NK-92 (cell line): ENCODE measurements around the gene SLC7A1.

Source experiments
- DNase-seq: peaks from one replicate; lab custom pipeline; 2025; ENCODE audit not compliant: unreplicated experiment; lab: John Stamatoyannopoulos, UW

The SLC7A1 gene

DNA sequence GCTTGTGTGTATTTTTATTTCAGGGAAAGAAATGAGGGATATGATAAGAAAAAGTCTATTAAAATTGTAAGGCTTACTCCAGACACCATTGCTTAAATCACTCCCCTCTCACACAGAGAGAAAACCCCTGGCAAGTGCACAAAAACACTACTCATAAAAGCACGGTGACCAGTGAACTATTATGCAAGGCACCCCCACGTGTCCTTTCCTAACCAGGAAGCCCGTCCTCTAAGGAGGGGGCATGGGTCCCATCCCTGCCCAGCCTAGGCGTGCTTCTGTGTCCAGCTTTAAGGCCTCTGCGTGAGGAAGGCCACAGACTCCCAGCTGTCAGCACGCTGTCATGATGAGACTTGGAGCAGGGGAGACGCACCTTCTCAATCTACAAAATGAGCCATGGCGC is 83.5 kb downstream of the SLC7A1 start:
- no peak for DNase-seq

DNA sequence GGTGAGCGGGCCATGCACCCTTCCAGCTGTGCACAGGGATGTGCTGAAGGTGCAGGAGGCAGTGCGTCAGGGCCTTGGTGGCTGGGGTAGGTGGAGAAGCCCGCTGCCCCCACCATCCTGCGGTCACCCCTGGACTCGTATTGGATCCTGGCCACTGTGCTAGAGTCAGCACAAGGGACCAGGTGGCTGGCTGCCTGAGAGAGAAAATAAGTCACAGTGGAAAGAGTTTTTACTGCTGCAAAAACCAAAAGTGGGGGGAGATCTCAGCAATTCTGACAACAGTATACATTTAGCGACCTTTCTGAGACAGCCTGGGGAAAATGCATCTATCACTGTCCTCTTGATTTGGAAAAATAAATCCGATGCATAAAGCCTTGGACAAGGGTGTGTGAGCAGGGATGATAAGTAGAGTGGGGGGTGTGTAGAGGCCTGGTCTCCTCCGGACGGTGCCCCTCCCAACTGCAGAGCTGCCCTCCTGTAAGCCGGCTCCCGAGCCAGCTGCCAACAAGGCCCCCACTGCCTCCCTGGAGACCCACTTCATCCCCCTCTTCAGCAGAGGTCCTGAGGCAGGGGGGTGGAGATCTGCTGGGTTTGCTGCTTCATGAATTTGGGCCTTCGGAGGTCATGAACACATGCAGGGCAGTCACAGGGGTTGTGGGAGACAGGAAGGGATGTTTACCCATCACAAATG is 84.2 kb downstream of the SLC7A1 start:
- DNase-seq, result no peak

DNA sequence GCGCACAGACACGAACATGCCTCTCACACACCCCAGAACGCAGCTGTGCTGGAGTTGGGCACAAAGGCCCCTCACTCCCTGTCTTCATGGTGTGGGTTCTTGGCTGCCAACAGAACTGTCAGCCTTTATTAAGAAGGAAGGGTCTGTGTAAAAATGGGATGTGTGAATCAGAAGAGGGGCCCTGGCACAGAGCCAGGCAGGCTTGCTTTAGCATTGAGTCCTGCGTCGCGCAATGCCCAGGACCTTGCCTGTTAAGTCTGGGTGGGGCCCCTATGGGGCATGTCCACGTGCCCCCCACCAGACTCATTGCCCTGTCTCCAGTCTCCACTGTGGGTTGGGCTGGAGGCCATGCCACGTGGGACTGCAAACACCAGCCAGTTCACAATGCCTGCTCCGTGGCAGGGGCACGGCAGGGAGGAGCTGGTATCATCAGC is 84.8 kb downstream of the SLC7A1 start:
- DNase-seq, result no peak

DNA sequence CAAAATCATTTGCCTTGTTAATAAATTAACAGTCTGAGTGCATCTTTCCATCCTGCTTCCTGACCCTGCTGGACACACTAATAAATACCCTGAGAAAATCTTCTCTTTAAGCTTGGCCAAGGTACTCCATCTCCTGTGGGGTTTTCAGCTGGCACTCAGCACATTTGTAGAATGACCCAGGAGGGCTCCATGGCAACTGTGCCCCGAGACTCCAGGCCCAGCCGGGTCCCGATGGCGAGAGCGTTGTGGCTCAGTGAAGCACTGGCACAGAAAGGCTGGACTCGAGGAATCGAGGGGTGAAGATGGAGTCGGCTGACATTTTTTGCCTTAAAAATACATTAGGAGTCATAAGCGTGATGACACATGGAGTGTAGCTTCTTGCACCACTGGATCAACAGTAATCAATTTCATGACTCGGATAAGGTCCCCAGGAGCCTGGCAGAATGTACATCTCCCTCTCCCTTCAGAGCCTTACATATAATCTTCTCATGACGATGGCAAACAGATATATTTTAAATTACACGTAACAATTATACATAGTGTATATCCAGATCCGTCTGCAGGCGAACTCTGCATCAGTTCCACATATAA is 85.4 kb downstream of the SLC7A1 start:
- DNase-seq, result no peak

DNA sequence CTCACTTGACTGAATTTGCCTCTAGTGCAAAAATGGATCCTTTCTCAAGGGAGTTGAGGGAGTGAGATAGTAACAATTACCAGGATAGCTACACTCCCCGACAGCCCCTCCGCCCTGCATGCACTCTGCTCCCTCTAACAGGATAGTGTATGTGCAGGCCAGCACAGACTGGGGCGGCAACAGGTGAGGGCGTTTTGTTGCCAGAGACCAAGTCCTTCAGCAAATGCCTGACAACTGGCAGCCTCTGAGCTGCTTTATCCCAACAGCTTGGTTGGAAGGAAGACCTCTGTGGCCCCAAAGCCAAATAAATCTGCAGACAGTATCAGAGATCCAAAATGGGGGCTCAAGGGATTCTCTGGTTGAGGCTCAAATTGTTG is 86.6 kb downstream of the SLC7A1 start:
- no peak for DNase-seq

DNA sequence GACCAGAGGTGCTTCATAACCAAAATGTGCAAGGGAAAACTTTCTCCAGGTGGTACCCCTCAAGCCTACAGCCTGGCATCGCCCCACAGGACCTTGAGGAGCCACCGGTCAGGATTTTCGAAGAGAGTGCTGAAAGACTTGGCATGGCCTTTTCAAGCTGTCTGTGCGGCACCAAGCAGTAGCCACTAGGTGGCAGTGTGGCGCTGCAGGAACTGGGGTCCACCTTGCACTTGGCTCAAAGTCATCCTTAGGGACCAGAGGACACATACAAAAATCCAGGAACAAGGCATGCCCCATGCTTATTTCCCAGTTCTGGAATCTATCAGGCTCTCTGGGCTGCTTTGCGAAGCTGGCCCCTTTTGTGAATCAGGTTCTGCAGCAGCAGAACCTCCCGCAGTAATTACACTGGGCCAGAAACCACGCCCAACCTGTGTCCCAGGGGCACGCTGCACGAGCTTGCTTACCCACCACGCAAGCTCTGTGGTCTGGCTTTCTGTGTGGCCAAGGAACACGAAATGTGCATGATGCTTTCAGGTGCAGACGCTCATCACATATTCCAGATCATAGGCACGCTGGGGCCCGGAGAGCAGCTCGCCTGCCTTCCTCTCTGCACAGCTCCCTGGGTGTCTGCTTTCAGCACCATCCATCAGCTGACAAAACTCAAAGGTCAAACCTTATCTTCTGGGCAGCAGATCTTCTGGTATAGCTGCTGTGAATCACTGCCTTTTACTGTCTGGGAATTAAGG is 87.2 kb downstream of the SLC7A1 start:
- DNase-seq, result peak; percentile 12

DNA sequence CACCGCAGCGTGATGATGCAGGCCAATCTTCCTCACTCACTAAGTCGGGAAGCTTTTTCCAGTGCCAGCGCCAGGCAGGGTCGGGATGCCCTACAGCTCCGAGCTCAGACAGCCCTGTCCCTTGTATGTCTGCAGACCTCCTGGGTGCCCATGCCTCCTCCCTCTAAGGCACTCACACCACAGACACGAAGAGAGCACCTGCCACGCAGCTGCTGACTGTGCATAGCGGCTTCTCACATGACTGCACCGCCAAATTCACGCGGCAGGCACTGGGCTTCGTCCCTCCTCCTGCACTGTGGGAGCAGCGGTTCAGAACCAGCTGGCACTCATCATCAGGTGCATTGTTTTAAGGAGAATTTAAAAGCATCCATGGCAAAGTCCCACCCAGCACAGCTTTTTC is 88.1 kb downstream of the SLC7A1 start:
- DNase-seq, result no peak

DNA sequence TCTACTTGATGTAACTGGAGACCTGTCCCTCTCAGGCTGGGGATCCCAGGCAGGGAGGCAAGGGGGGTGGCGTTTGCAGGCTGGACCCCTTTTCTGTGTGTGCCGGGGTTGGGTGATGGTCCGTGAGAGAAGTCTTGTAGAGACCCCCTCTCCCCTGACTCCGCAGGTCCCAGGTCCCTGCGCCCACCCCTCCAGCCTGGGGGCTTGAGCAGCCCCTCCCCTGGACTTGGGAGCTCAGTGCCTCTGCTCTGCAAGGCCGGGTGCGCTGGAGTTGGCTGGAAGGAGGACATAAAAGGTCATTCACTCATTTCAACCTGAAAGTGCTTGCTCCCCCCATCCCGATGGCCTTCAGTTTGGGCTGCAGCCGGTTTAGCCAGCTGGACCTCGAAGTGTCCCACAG is 89.5 kb downstream of the SLC7A1 start:
- no peak for DNase-seq

DNA sequence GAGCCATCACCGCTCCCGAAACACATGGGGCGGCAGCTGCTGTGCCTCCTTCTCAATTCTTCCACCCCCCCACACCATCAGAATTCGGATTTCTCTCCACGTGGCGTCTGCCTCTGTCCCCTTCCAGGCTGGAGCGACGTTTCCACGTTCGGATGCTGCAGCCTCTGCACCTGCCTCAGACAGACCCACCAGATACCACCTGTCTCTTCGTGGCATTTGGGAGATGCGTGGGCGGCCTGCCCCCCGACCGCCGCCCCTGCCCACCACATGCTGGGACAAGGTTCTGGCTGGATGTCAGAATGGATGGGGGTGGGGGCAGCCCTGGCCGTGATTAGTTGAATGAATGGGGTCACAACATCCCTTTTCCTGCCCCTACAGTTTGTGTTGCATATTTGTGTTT is 90.0 kb downstream of the SLC7A1 start:
- DNase-seq, result no peak

DNA sequence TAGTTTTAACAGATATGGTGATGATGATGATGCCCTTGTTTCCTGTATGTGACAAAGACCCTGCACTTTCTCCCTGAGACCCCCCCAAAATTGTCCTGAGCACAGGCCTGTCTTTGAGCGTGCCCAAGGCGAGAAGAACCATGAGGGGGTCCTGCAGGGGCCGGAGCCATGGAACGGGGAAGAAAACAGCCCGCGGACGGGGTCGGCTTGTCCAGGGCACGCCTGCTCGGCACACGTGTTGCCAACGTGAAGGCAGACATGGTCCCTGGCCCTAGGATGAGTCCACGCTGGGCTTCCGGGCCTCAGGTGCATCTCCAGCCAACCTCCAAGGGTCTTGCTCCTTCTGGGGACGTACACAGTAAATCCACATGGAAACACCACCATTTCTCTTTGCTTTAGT is 90.8 kb downstream of the SLC7A1 start:
- no peak for DNase-seq

DNA sequence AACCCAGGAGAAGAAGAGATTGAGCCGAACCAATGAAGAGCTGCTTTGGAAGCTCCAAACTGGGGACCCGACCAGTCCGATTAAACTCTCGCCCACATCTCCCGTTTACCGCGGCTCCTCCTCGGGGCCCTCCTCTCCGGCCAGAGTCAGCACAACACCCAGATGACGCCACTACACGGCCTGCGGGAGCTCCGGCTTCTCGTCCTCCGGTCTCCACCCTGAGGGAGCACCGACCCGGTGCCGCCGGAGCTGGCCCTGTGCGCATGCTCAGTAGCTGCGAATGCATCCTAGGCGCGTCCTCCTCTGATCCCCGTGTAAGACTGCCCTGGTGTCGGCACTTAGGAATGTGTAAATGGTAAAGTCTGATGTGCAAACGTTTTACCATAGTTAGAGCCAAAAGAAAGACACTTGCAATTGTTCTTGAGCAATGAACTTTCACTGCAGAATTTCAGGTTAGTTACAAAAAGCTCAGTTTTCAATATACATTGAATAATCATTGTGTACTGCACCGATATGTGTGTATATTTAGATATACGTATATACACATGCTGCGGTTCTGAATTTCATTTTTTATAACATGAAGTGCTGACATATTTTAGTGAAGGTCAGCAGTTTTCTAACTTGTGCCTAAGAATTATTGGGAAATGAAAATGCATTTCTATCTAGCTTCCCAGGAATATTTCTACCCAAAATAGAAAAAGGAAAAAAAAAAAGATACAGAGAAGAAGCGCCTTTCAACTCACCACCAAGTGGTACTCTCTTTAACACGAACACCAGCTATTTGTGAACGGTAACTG is 92.2 kb downstream of the SLC7A1 start:
- DNase-seq, result no peak

DNA sequence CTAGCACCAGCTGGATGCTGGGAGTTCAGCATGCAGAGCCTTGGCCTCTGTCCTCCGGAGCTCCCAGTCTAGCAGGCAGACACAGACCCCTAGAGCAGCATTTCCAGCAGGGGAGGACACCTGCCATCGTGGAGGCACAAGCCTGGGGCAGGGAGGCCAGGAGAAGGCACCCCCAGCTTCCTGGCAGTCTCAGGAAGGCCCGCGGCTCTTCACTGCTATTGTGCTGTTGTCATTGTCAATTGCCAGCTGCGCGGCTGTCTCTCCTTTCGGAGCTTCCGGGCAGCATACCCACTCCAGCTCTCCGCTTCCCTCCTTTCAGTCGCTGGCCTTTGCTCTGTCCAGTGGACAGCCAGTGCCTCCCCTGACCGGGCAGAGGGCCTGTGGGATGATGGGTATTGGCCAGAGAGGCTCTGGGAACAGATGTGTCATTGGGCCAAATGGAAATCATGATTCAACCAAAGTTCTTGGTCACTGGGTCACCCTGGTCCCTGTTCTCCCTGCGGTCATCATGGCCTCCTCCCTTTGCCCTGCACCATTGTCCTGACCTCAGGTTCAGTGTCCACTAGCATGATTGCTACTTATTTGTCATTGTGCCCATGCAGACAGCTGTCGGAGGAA is 93.0 kb downstream of the SLC7A1 start:
- DNase-seq, result no peak

DNA sequence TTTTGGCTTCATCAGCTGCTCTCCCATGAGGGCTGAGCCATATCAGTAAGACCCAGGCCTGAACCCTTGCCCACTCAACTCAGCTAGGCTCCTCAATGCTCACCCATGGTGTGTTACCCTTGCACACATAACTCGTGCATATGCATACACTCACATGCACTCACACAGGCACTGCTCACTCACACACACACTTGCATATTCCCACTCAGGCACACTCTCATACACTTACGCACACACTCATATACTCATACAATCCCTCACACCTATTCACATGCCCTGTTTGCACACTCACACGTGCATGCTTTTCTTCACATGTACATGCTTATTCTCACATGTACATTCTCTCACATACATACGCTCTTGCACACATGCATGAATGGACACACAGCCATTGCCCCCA is 93.8 kb downstream of the SLC7A1 start:
- no peak for DNase-seq

DNA sequence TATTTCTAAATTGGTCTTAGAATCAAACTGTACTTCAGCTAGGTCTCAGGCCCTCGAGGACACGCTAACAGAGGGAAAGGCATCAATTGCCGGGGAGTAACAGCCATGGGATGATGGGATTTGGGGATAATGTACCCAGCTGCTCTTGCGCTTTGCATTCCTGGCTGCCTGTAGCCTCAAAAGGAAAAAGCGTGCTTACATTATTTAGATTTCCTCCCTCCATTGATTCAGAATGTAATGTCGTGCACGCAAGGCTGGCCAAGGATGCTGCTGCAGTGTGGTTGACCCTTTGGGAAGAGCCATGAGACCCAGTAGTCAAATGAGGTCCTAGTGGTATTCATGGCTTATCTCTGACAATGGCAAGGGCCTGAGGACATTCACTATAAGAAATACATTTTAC is 95.1 kb downstream of the SLC7A1 start:
- no peak for DNase-seq

DNA sequence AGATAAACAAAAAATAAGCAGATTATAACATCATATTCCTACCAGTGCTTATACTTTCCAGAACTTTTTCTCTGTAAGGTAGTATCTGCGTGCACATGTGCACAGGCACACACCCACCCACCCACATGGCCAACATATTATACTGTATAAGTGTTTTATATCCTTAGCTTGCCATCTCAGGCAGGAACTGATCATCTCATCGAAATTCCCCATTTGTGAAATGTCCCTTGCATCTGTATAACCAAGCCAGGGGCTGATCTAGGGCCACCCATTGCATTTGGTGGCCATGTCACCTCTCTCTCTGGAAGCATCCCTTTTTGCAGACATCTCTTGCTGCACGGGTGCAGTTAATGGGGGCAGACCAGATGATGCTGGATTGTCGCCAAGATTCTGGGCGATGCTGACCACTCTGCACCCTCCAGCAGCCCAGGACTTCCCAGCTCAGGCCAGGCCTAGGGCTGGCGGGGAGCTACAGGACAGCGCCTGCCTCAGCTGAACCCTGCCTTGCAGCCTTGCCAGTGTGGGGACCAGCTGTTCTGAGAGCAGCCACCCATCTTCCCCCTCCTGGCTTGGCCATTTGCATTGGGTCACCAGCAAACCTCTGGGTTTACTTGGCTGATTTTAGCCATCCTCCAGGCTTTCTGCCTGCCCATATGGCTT is 95.9 kb downstream of the SLC7A1 start:
- DNase-seq, result no peak

DNA sequence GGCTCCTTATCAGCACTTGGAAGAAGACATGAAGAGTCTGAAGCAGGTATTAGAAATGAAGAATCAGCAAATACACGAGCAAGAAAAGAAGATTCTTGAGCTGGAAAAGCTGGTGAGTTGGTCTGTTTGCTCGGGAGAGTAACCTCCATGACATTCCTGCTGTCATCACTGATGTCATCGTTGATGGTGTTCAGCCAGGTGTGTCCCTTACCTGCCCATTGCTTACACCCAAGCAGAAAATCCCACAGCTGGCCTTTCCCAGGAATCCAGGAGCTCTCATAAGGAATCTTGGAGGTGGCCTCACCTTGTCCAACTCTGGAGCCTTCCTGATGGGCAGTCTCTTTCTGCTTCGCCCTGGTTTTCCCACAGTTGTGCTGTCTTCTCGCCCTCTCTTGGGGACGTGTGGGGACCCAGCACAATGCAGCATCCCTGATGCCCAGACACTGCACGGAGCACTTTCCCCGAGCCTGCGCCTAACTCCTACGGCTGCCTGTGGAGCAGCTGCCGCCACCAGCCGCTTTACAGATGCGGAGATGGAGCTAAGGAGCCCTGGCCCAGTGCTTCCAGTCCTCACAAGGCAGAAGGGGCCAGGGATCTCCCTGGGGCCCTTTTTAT is 97.0 kb downstream of the SLC7A1 start:
- DNase-seq, result no peak

DNA sequence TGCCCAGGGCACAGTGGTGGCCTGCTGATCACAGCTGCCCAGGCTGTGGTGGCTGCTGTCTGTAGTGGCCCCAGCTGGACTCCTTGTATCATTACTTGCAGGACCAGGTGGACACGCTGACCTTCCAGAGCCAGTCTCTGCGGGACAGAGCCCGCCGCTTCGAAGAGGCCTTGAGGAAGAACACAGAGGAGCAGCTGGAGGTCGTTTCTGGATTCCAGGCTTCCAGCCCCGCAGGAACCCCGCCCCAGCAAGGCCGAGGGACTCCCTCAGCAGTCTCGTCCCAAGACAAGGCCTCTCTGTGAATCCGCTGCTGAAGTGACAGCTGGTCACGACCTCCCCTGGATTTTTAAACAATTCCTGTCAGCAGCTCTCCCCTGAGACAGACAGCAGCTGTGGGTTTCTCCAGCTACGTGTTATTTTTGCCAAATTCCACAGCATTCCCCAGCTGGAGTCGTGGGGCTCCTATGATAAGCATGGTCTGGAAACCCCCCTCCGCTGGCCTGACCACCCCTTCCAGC is 98.3 kb downstream of the SLC7A1 start:
- no peak for DNase-seq

DNA sequence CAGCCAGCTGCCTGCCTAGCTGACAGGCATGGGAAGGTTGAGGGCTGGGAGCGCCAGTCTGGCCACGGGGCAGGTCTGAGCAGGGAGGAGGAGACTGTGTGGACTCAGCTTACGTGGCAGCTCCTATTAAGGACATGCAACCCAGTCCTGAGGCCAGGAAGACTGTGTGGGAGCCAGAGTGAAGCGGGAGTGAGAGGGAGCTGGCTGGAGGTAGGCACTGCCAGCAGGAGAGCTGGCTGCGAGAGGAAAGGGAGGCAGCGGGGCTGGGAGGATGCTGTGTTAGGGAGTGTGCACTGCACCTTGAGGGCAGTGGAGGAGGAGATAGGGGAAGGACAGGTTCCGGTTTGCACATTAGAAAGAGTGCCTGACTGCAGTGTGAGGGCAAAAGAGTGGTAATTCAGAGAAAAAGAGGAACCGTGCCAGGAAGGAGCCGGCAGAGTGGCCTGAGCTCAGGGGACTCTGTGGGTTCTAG is 99.2 kb downstream of the SLC7A1 start:
- DNase-seq, result no peak

DNA sequence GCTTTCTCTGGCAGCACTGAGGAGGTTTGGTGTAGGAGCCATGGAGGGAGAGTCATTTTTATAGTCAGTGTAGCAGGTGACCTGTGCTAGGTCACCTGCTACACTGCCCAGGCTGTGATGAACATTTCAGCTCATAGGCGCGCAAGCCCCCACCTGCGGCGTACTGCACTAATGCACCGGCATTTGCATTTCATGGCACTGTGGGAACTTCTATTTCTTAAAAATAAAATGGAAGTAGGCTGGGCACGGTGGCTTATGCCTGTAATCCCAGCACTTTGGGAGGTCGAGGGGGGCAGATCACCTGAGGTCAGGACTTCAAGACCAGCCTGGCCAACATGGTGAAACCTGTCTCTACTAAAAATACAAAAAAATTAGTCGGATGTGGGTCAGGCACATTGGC is 101.0 kb downstream of the SLC7A1 start:
- no peak for DNase-seq

DNA sequence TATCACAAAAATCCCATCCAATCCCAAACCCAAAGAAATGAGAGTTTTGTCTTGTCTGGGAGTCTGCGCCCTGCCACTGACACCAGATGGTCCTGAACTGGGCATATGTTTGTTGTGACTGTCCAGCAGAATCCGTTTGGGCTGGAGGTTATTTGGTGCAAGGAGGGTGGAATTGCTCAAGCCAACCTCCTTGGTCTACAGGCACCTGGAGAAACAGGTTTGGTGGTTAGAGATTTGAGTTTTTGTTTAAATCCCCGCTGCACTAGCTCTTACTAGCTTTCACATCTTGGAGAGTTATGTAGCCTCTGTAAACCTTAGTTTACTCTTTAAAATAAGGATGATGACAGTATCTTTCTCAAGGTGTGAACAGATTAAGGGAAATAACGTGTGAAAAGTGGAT is 101.7 kb downstream of the SLC7A1 start:
- no peak for DNase-seq
